Superior temporal gyrus (tissue), 1 donor: Measurements from ENCODE around the gene PDE7B.

ENCODE experiments used
- DNase-seq: peaks from one replicate; pipeline ENCODE4 v3.0.0-alpha.2; 2016; ENCODE audit errors: extremely low spot score

Gene PDE7B

GRCh38 chr6:136067731-136068341 lies 216.3 kb downstream of the PDE7B start:
- no peak for DNase-seq

GRCh38 chr6:136069119-136069518 lies 217.6 kb downstream of the PDE7B start:
- DNase-seq = no peak

GRCh38 chr6:136070815-136071214 lies 219.3 kb downstream of the PDE7B start:
- no peak for DNase-seq

- no peak for DNase-seq
These were observed 221.2 kb downstream of the PDE7B start for GRCh38 chr6:136072691-136073090.

- DNase-seq = no peak
These were observed 221.7 kb downstream of the PDE7B start for GRCh38 chr6:136073216-136073615.

GRCh38 chr6:136076496-136076895 lies 225.0 kb downstream of the PDE7B start:
- no peak for DNase-seq

- DNase-seq = no peak
These were observed 226.5 kb downstream of the PDE7B start for GRCh38 chr6:136077834-136078576.

GRCh38 chr6:136079701-136080565 lies 228.4 kb downstream of the PDE7B start:
- DNase-seq = no peak

GRCh38 chr6:136083540-136083939 lies 232.0 kb downstream of the PDE7B start:
- DNase-seq = no peak

GRCh38 chr6:136084403-136084802 lies 232.9 kb downstream of the PDE7B start:
- DNase-seq = no peak

- no peak for DNase-seq
These were observed 234.0 kb downstream of the PDE7B start for GRCh38 chr6:136085370-136086115.

GRCh38 chr6:136086686-136087085 lies 235.2 kb downstream of the PDE7B start:
- peak; percentile 66 for DNase-seq

- no peak for DNase-seq
These were observed 236.5 kb downstream of the PDE7B start for GRCh38 chr6:136087986-136088385.

- no peak for DNase-seq
These were observed 237.2 kb downstream of the PDE7B start for GRCh38 chr6:136088693-136089092.

GRCh38 chr6:136089876-136090275 lies 238.4 kb downstream of the PDE7B start:
- no peak for DNase-seq

GRCh38 chr6:136090929-136091328 lies 239.4 kb downstream of the PDE7B start:
- no peak for DNase-seq

GRCh38 chr6:136092897-136093296 lies 241.4 kb downstream of the PDE7B start:
- DNase-seq = no peak

GRCh38 chr6:136093835-136094234 lies 242.3 kb downstream of the PDE7B start:
- DNase-seq = no peak

- no peak for DNase-seq
These were observed 243.3 kb downstream of the PDE7B start for GRCh38 chr6:136094812-136095211.

GRCh38 chr6:136095986-136096385 lies 244.5 kb downstream of the PDE7B start:
- no peak for DNase-seq

- no peak for DNase-seq
These were observed 251.6 kb downstream of the PDE7B start for GRCh38 chr6:136102991-136103688.
